ENCODE data around the gene GLTPD2.

GLTPD2 gene

GRCh38 chr17:4769628-4770027 is 19.1 kb upstream of the GLTPD2 start:
- H3K36me3 ChIP-seq (ENCODE audit: insufficient read depth, low read length), result no peaks in the 10 kb centered on the region
- TF ChIP-seq EZH2phosphoT487 (IDR thresholded peaks at IDR 0.05; ENCODE audit: borderline replicate concordance) (no peak), CTCF (conservative IDR thresholded peaks at IDR 0.05; ENCODE audit: low read length) (no peak)
- H3K79me2 ChIP-seq (ENCODE audit: insufficient read depth, low read length), result no peaks in the 10 kb centered on the region
- H3K9me3 ChIP-seq (ENCODE audit: insufficient read depth, low read depth, low read length), result no peaks in the 10 kb centered on the region
- H3K27me3 ChIP-seq (ENCODE audit: insufficient read depth, low read length, poor library complexity, severe bottlenecking), result no peaks in the 10 kb centered on the region
- no peaks in the 10 kb centered on the region for H4K20me1 ChIP-seq (ENCODE audit: insufficient read depth, low read length, poor library complexity, severe bottlenecking)
- H3K9me2 ChIP-seq (replicated peaks; ENCODE audit: low read depth, low read length), result no peaks in the 10 kb centered on the region
- H2AFZ ChIP-seq (ENCODE audit: low read length), result no peak overlapping the region
- no peaks in the 10 kb centered on the region for H3F3A ChIP-seq (ENCODE audit: low read depth)
- no peak overlapping the region for H3K4me2 ChIP-seq (ENCODE audit: low read depth, low read length, poor library complexity, severe bottlenecking)
- H3K4me3 ChIP-seq (ENCODE audit: low read length, poor library complexity, severe bottlenecking), result no peak overlapping the region
- no peak overlapping the region for H3K9ac ChIP-seq (ENCODE audit: low read depth, low read length, poor library complexity, severe bottlenecking)
- no peaks in the 10 kb centered on the region for H3K4me1 ChIP-seq (ENCODE audit: insufficient read depth, low read length, poor library complexity, severe bottlenecking)

- Histone ChIP-seq H3F3A (ENCODE audit: low read depth) (no peaks in the 10 kb centered on the region), H2AFZ (ENCODE audit: low read length) (peak within 1 kb of the TSS; percentile 36; the same call in 1 of the 2 replicates), H3K36me3 (ENCODE audit: insufficient read depth, low read length) (no peaks in the 10 kb centered on the region), H3K4me1 (ENCODE audit: insufficient read depth, low read length, poor library complexity, severe bottlenecking) (no peaks in the 10 kb centered on the region), H3K4me2 (ENCODE audit: low read depth, low read length, poor library complexity, severe bottlenecking) (no peak within 1 kb of the TSS), H3K79me2 (ENCODE audit: insufficient read depth, low read length) (no peaks in the 10 kb centered on the region), H3K27me3 (ENCODE audit: insufficient read depth, low read length, poor library complexity, severe bottlenecking) (no peaks in the 10 kb centered on the region), H3K4me3 (ENCODE audit: low read length, poor library complexity, severe bottlenecking) (no peak within 1 kb of the TSS), H4K20me1 (ENCODE audit: insufficient read depth, low read length, poor library complexity, severe bottlenecking) (no peaks in the 10 kb centered on the region), H3K9ac (ENCODE audit: low read depth, low read length, poor library complexity, severe bottlenecking) (no peak within 1 kb of the TSS), H3K9me2 (replicated peaks; ENCODE audit: low read depth, low read length) (no peaks in the 10 kb centered on the region), H3K9me3 (ENCODE audit: insufficient read depth, low read depth, low read length) (no peaks in the 10 kb centered on the region)
- TF ChIP-seq EZH2phosphoT487 (IDR thresholded peaks at IDR 0.05; ENCODE audit: borderline replicate concordance), result no peak
- TF ChIP-seq CTCF (conservative IDR thresholded peaks at IDR 0.05; ENCODE audit: low read length), result no peak
Observed at GRCh38 chr17:4771519-4772234, 17.1 kb upstream of the GLTPD2 start, which contains the start of gene TM4SF5. Gene TM4SF5 (plus strand): TSS chr17:4771886. CDS start chr17:4771923, 37 bp downstream.

GRCh38 chr17:4772235-4772613 is 16.5 kb upstream of the GLTPD2 start:
- no peaks in the 10 kb centered on the region for H4K20me1 ChIP-seq (ENCODE audit: insufficient read depth, low read length, poor library complexity, severe bottlenecking)
- H3K79me2 ChIP-seq (ENCODE audit: insufficient read depth, low read length), result no peaks in the 10 kb centered on the region
- no peaks in the 10 kb centered on the region for H3K4me1 ChIP-seq (ENCODE audit: insufficient read depth, low read length, poor library complexity, severe bottlenecking)
- H3K9ac ChIP-seq (ENCODE audit: low read depth, low read length, poor library complexity, severe bottlenecking), result no peak overlapping the region
- H2AFZ ChIP-seq (ENCODE audit: low read length), result no peak overlapping the region
- H3F3A ChIP-seq (ENCODE audit: low read depth), result no peaks in the 10 kb centered on the region
- no peak overlapping the region for H3K4me3 ChIP-seq (ENCODE audit: low read length, poor library complexity, severe bottlenecking)
- no peak overlapping the region for H3K4me2 ChIP-seq (ENCODE audit: low read depth, low read length, poor library complexity, severe bottlenecking)
- H3K9me3 ChIP-seq (ENCODE audit: insufficient read depth, low read depth, low read length), result no peaks in the 10 kb centered on the region
- no peaks in the 10 kb centered on the region for H3K9me2 ChIP-seq (replicated peaks; ENCODE audit: low read depth, low read length)
- H3K36me3 ChIP-seq (ENCODE audit: insufficient read depth, low read length), result no peaks in the 10 kb centered on the region
- H3K27me3 ChIP-seq (ENCODE audit: insufficient read depth, low read length, poor library complexity, severe bottlenecking), result no peaks in the 10 kb centered on the region
- TF ChIP-seq CTCF (conservative IDR thresholded peaks at IDR 0.05; ENCODE audit: low read length) (no peak), EZH2phosphoT487 (IDR thresholded peaks at IDR 0.05; ENCODE audit: borderline replicate concordance) (no peak)
